Measurements from ENCODE around the gene PHACTR1.

The PHACTR1 gene

GRCh38 chr6:13188306-13188705 lies 471.7 kb downstream of the PHACTR1 start:
- Histone ChIP-seq H3K27me3 (replicated peaks; ENCODE audit: control insufficient read depth, insufficient read depth, low read length, poor library complexity, severe bottlenecking) (no peaks in the 10 kb centered on the region), H3K27ac (ENCODE audit: insufficient read depth, low read length, poor library complexity, severe bottlenecking) (no peak overlapping the region), H3K4me3 (ENCODE audit: insufficient read depth, low read depth, low read length, poor library complexity, severe bottlenecking) (no peak overlapping the region), H3K9me3 (ENCODE audit: control insufficient read depth, low read length) (no peaks in the 10 kb centered on the region), H3K4me1 (ENCODE audit: control insufficient read depth, insufficient read depth, low read length, poor library complexity, severe bottlenecking) (no peaks in the 10 kb centered on the region), H3K36me3 (ENCODE audit: control insufficient read depth, insufficient read depth, low read length) (no peaks in the 10 kb centered on the region)
- DNase-seq = no peak

GRCh38 chr6:13189710-13190109 lies 473.1 kb downstream of the PHACTR1 start:
- H3K4me1 ChIP-seq (ENCODE audit: control insufficient read depth, insufficient read depth, low read length, poor library complexity, severe bottlenecking) = no peaks in the 10 kb centered on the region
- H3K4me3 ChIP-seq (ENCODE audit: insufficient read depth, low read depth, low read length, poor library complexity, severe bottlenecking) = no peak overlapping the region
- H3K9me3 ChIP-seq (ENCODE audit: control insufficient read depth, low read length) = no peaks in the 10 kb centered on the region
- no peak for DNase-seq
- H3K27me3 ChIP-seq (replicated peaks; ENCODE audit: control insufficient read depth, insufficient read depth, low read length, poor library complexity, severe bottlenecking) = no peaks in the 10 kb centered on the region
- no peak overlapping the region for H3K27ac ChIP-seq (ENCODE audit: insufficient read depth, low read length, poor library complexity, severe bottlenecking)
- no peaks in the 10 kb centered on the region for H3K36me3 ChIP-seq (ENCODE audit: control insufficient read depth, insufficient read depth, low read length)

GRCh38 chr6:13190376-13190775 lies 473.8 kb downstream of the PHACTR1 start:
- Histone ChIP-seq H3K36me3 (ENCODE audit: control insufficient read depth, insufficient read depth, low read length) (no peaks in the 10 kb centered on the region), H3K4me1 (ENCODE audit: control insufficient read depth, insufficient read depth, low read length, poor library complexity, severe bottlenecking) (no peaks in the 10 kb centered on the region), H3K27me3 (replicated peaks; ENCODE audit: control insufficient read depth, insufficient read depth, low read length, poor library complexity, severe bottlenecking) (no peaks in the 10 kb centered on the region), H3K27ac (ENCODE audit: insufficient read depth, low read length, poor library complexity, severe bottlenecking) (no peak overlapping the region), H3K4me3 (ENCODE audit: insufficient read depth, low read depth, low read length, poor library complexity, severe bottlenecking) (no peak overlapping the region), H3K9me3 (ENCODE audit: control insufficient read depth, low read length) (no peaks in the 10 kb centered on the region)
- DNase-seq = no peak

GRCh38 chr6:13191461-13191860 lies 474.9 kb downstream of the PHACTR1 start:
- H3K27me3 ChIP-seq (replicated peaks; ENCODE audit: control insufficient read depth, insufficient read depth, low read length, poor library complexity, severe bottlenecking) = no peaks in the 10 kb centered on the region
- H3K4me1 ChIP-seq (ENCODE audit: control insufficient read depth, insufficient read depth, low read length, poor library complexity, severe bottlenecking) = no peaks in the 10 kb centered on the region
- H3K36me3 ChIP-seq (ENCODE audit: control insufficient read depth, insufficient read depth, low read length) = no peaks in the 10 kb centered on the region
- DNase-seq = no peak
- H3K9me3 ChIP-seq (ENCODE audit: control insufficient read depth, low read length) = no peaks in the 10 kb centered on the region
- H3K4me3 ChIP-seq (ENCODE audit: insufficient read depth, low read depth, low read length, poor library complexity, severe bottlenecking) = no peak overlapping the region
- no peak overlapping the region for H3K27ac ChIP-seq (ENCODE audit: insufficient read depth, low read length, poor library complexity, severe bottlenecking)

GRCh38 chr6:13194852-13195251 lies 478.3 kb downstream of the PHACTR1 start:
- Histone ChIP-seq H3K4me1 (ENCODE audit: control insufficient read depth, insufficient read depth, low read length, poor library complexity, severe bottlenecking) (no peaks in the 10 kb centered on the region), H3K9me3 (ENCODE audit: control insufficient read depth, low read length) (no peaks in the 10 kb centered on the region), H3K4me3 (ENCODE audit: insufficient read depth, low read depth, low read length, poor library complexity, severe bottlenecking) (no peak overlapping the region), H3K27ac (ENCODE audit: insufficient read depth, low read length, poor library complexity, severe bottlenecking) (no peak overlapping the region), H3K36me3 (ENCODE audit: control insufficient read depth, insufficient read depth, low read length) (no peaks in the 10 kb centered on the region), H3K27me3 (replicated peaks; ENCODE audit: control insufficient read depth, insufficient read depth, low read length, poor library complexity, severe bottlenecking) (no peaks in the 10 kb centered on the region)
- DNase-seq = no peak

- Histone ChIP-seq H3K4me1 (ENCODE audit: control insufficient read depth, insufficient read depth, low read length, poor library complexity, severe bottlenecking) (no peaks in the 10 kb centered on the region), H3K27ac (ENCODE audit: insufficient read depth, low read length, poor library complexity, severe bottlenecking) (no peak overlapping the region), H3K9me3 (ENCODE audit: control insufficient read depth, low read length) (no peaks in the 10 kb centered on the region), H3K36me3 (ENCODE audit: control insufficient read depth, insufficient read depth, low read length) (no peaks in the 10 kb centered on the region), H3K4me3 (ENCODE audit: insufficient read depth, low read depth, low read length, poor library complexity, severe bottlenecking) (no peak overlapping the region), H3K27me3 (replicated peaks; ENCODE audit: control insufficient read depth, insufficient read depth, low read length, poor library complexity, severe bottlenecking) (no peaks in the 10 kb centered on the region)
- DNase-seq = no peak
Measured at GRCh38 chr6:13195803-13196202, 479.2 kb downstream of the PHACTR1 start.

- H3K27me3 ChIP-seq (replicated peaks; ENCODE audit: control insufficient read depth, insufficient read depth, low read length, poor library complexity, severe bottlenecking) = no peaks in the 10 kb centered on the region
- H3K4me1 ChIP-seq (ENCODE audit: control insufficient read depth, insufficient read depth, low read length, poor library complexity, severe bottlenecking) = no peaks in the 10 kb centered on the region
- H3K9me3 ChIP-seq (ENCODE audit: control insufficient read depth, low read length) = no peaks in the 10 kb centered on the region
- H3K36me3 ChIP-seq (ENCODE audit: control insufficient read depth, insufficient read depth, low read length) = no peaks in the 10 kb centered on the region
- no peak for DNase-seq
- H3K27ac ChIP-seq (ENCODE audit: insufficient read depth, low read length, poor library complexity, severe bottlenecking) = no peak overlapping the region
- no peak overlapping the region for H3K4me3 ChIP-seq (ENCODE audit: insufficient read depth, low read depth, low read length, poor library complexity, severe bottlenecking)
Measured at GRCh38 chr6:13198168-13198567, 481.6 kb downstream of the PHACTR1 start.

- H3K27ac ChIP-seq (ENCODE audit: insufficient read depth, low read length, poor library complexity, severe bottlenecking) = no peak overlapping the region
Measured at GRCh38 chr6:13201336-13201735, 484.8 kb downstream of the PHACTR1 start.

GRCh38 chr6:13203145-13203544 lies 486.6 kb downstream of the PHACTR1 start:
- no peaks in the 10 kb centered on the region for H3K9me3 ChIP-seq (ENCODE audit: control insufficient read depth, low read length)
- no peaks in the 10 kb centered on the region for H3K4me1 ChIP-seq (ENCODE audit: control insufficient read depth, insufficient read depth, low read length, poor library complexity, severe bottlenecking)
- no peak overlapping the region for H3K4me3 ChIP-seq (ENCODE audit: insufficient read depth, low read depth, low read length, poor library complexity, severe bottlenecking)
- DNase-seq = no peak
- H3K27ac ChIP-seq (ENCODE audit: insufficient read depth, low read length, poor library complexity, severe bottlenecking) = no peak overlapping the region
- H3K36me3 ChIP-seq (ENCODE audit: control insufficient read depth, insufficient read depth, low read length) = no peaks in the 10 kb centered on the region
- H3K27me3 ChIP-seq (replicated peaks; ENCODE audit: control insufficient read depth, insufficient read depth, low read length, poor library complexity, severe bottlenecking) = no peaks in the 10 kb centered on the region

More at GRCh38 chr6:13201336-13201735, 484.8 kb downstream of the PHACTR1 start:
- Histone ChIP-seq H3K9me3 (ENCODE audit: control insufficient read depth, low read length) (no peaks in the 10 kb centered on the region), H3K4me1 (ENCODE audit: control insufficient read depth, insufficient read depth, low read length, poor library complexity, severe bottlenecking) (no peaks in the 10 kb centered on the region), H3K36me3 (ENCODE audit: control insufficient read depth, insufficient read depth, low read length) (no peaks in the 10 kb centered on the region), H3K27me3 (replicated peaks; ENCODE audit: control insufficient read depth, insufficient read depth, low read length, poor library complexity, severe bottlenecking) (no peaks in the 10 kb centered on the region), H3K4me3 (ENCODE audit: insufficient read depth, low read depth, low read length, poor library complexity, severe bottlenecking) (no peak overlapping the region)
- no peak for DNase-seq

- Histone ChIP-seq H3K9me3 (ENCODE audit: control insufficient read depth, low read length) (no peaks in the 10 kb centered on the region), H3K27me3 (replicated peaks; ENCODE audit: control insufficient read depth, insufficient read depth, low read length, poor library complexity, severe bottlenecking) (no peaks in the 10 kb centered on the region), H3K27ac (ENCODE audit: insufficient read depth, low read length, poor library complexity, severe bottlenecking) (no peak overlapping the region), H3K4me3 (ENCODE audit: insufficient read depth, low read depth, low read length, poor library complexity, severe bottlenecking) (no peak overlapping the region), H3K36me3 (ENCODE audit: control insufficient read depth, insufficient read depth, low read length) (no peaks in the 10 kb centered on the region), H3K4me1 (ENCODE audit: control insufficient read depth, insufficient read depth, low read length, poor library complexity, severe bottlenecking) (no peaks in the 10 kb centered on the region)
- DNase-seq = no peak
Measured at GRCh38 chr6:13205106-13205505, 488.5 kb downstream of the PHACTR1 start.

GRCh38 chr6:13212096-13212495 lies 495.5 kb downstream of the PHACTR1 start:
- DNase-seq = no peak
- H3K9me3 ChIP-seq (ENCODE audit: control insufficient read depth, low read length) = no peaks in the 10 kb centered on the region
- no peak overlapping the region for H3K4me3 ChIP-seq (ENCODE audit: insufficient read depth, low read depth, low read length, poor library complexity, severe bottlenecking)
- H3K4me1 ChIP-seq (ENCODE audit: control insufficient read depth, insufficient read depth, low read length, poor library complexity, severe bottlenecking) = no peaks in the 10 kb centered on the region
- no peaks in the 10 kb centered on the region for H3K27me3 ChIP-seq (replicated peaks; ENCODE audit: control insufficient read depth, insufficient read depth, low read length, poor library complexity, severe bottlenecking)
- H3K27ac ChIP-seq (ENCODE audit: insufficient read depth, low read length, poor library complexity, severe bottlenecking) = no peak overlapping the region
- H3K36me3 ChIP-seq (ENCODE audit: control insufficient read depth, insufficient read depth, low read length) = no peaks in the 10 kb centered on the region
